Measurements from ENCODE around the gene TRAF3IP1.

The TRAF3IP1 gene

GRCh38 chr2:238336793-238337444 is 16.6 kb downstream of the TRAF3IP1 start:
- H3K4me3 ChIP-seq (ENCODE audit: low read length) = no peak overlapping the region
- no peak overlapping the region for H3K27ac ChIP-seq (ENCODE audit: low read length)
- peaks cover 7% of the 10 kb centered on the region; the same call in 1 of the 2 replicates for H3K36me3 ChIP-seq (ENCODE audit: insufficient read depth, low read depth, low read length)
- H3K27me3 ChIP-seq (ENCODE audit: insufficient read depth, low read length) = no peaks in the 10 kb centered on the region
- H3K9ac ChIP-seq (ENCODE audit: low read depth, low read length) = no peak overlapping the region
- no peaks in the 10 kb centered on the region for H3K4me1 ChIP-seq (ENCODE audit: insufficient read depth, low read length)
- H3K9me3 ChIP-seq (ENCODE audit: insufficient read depth, low read depth, low read length) = no peaks in the 10 kb centered on the region

- H3K4me3 ChIP-seq (ENCODE audit: low read length) = no peak overlapping the region
- H3K27me3 ChIP-seq (ENCODE audit: insufficient read depth, low read length) = no peaks in the 10 kb centered on the region
- peaks cover 7% of the 10 kb centered on the region; the same call in 1 of the 2 replicates for H3K36me3 ChIP-seq (ENCODE audit: insufficient read depth, low read depth, low read length)
- no peaks in the 10 kb centered on the region for H3K4me1 ChIP-seq (ENCODE audit: insufficient read depth, low read length)
- no peaks in the 10 kb centered on the region for H3K9me3 ChIP-seq (ENCODE audit: insufficient read depth, low read depth, low read length)
- no peak overlapping the region for H3K9ac ChIP-seq (ENCODE audit: low read depth, low read length)
- no peak overlapping the region for H3K27ac ChIP-seq (ENCODE audit: low read length)
Measured at GRCh38 chr2:238337846-238338245, 17.5 kb downstream of the TRAF3IP1 start.

- H3K27me3 ChIP-seq (ENCODE audit: insufficient read depth, low read length) = no peaks in the 10 kb centered on the region
- H3K27ac ChIP-seq (ENCODE audit: low read length) = no peak overlapping the region
Measured at GRCh38 chr2:238338710-238339394, 18.5 kb downstream of the TRAF3IP1 start.

GRCh38 chr2:238339395-238339780 is 19.1 kb downstream of the TRAF3IP1 start:
- H3K4me1 ChIP-seq (ENCODE audit: insufficient read depth, low read length) = no peaks in the 10 kb centered on the region
- H3K36me3 ChIP-seq (ENCODE audit: insufficient read depth, low read depth, low read length) = peaks cover 2% of the 10 kb centered on the region; the same call in 1 of the 2 replicates
- H3K27ac ChIP-seq (ENCODE audit: low read length) = no peak overlapping the region
- no peaks in the 10 kb centered on the region for H3K9me3 ChIP-seq (ENCODE audit: insufficient read depth, low read depth, low read length)
- H3K9ac ChIP-seq (ENCODE audit: low read depth, low read length) = no peak overlapping the region
- no peak overlapping the region for H3K4me3 ChIP-seq (ENCODE audit: low read length)
- H3K27me3 ChIP-seq (ENCODE audit: insufficient read depth, low read length) = no peaks in the 10 kb centered on the region

More at GRCh38 chr2:238338710-238339394, 18.5 kb downstream of the TRAF3IP1 start:
- H3K9me3 ChIP-seq (ENCODE audit: insufficient read depth, low read depth, low read length) = no peaks in the 10 kb centered on the region
- no peak overlapping the region for H3K4me3 ChIP-seq (ENCODE audit: low read length)
- H3K4me1 ChIP-seq (ENCODE audit: insufficient read depth, low read length) = no peaks in the 10 kb centered on the region
- peaks cover 7% of the 10 kb centered on the region; the same call in 1 of the 2 replicates for H3K36me3 ChIP-seq (ENCODE audit: insufficient read depth, low read depth, low read length)
- no peak overlapping the region for H3K9ac ChIP-seq (ENCODE audit: low read depth, low read length)

GRCh38 chr2:238339814-238340213 is 19.5 kb downstream of the TRAF3IP1 start:
- H3K36me3 ChIP-seq (ENCODE audit: insufficient read depth, low read depth, low read length) = no peaks in the 10 kb centered on the region
- no peak overlapping the region for H3K9ac ChIP-seq (ENCODE audit: low read depth, low read length)
- no peaks in the 10 kb centered on the region for H3K4me1 ChIP-seq (ENCODE audit: insufficient read depth, low read length)
- H3K27ac ChIP-seq (ENCODE audit: low read length) = no peak overlapping the region
- H3K27me3 ChIP-seq (ENCODE audit: insufficient read depth, low read length) = no peaks in the 10 kb centered on the region
- H3K4me3 ChIP-seq (ENCODE audit: low read length) = no peak overlapping the region
- H3K9me3 ChIP-seq (ENCODE audit: insufficient read depth, low read depth, low read length) = no peaks in the 10 kb centered on the region

GRCh38 chr2:238341536-238341935 is 21.2 kb downstream of the TRAF3IP1 start:
- H3K9ac ChIP-seq (ENCODE audit: low read depth, low read length) = no peak overlapping the region
- no peaks in the 10 kb centered on the region for H3K4me1 ChIP-seq (ENCODE audit: insufficient read depth, low read length)
- no peak overlapping the region for H3K27ac ChIP-seq (ENCODE audit: low read length)
- H3K36me3 ChIP-seq (ENCODE audit: insufficient read depth, low read depth, low read length) = no peaks in the 10 kb centered on the region
- H3K9me3 ChIP-seq (ENCODE audit: insufficient read depth, low read depth, low read length) = no peaks in the 10 kb centered on the region
- no peaks in the 10 kb centered on the region for H3K27me3 ChIP-seq (ENCODE audit: insufficient read depth, low read length)
- no peak overlapping the region for H3K4me3 ChIP-seq (ENCODE audit: low read length)

GRCh38 chr2:238344035-238344434 is 23.7 kb downstream of the TRAF3IP1 start:
- Histone ChIP-seq H3K9ac (ENCODE audit: low read depth, low read length) (no peak overlapping the region), H3K9me3 (ENCODE audit: insufficient read depth, low read depth, low read length) (no peaks in the 10 kb centered on the region), H3K27me3 (ENCODE audit: insufficient read depth, low read length) (no peaks in the 10 kb centered on the region), H3K4me3 (ENCODE audit: low read length) (no peak overlapping the region), H3K36me3 (ENCODE audit: insufficient read depth, low read depth, low read length) (peaks cover 3% of the 10 kb centered on the region; the same call in 1 of the 2 replicates), H3K4me1 (ENCODE audit: insufficient read depth, low read length) (no peaks in the 10 kb centered on the region), H3K27ac (ENCODE audit: low read length) (no peak overlapping the region)

GRCh38 chr2:238344517-238344916 is 24.2 kb downstream of the TRAF3IP1 start:
- Histone ChIP-seq H3K9ac (ENCODE audit: low read depth, low read length) (no peak overlapping the region), H3K9me3 (ENCODE audit: insufficient read depth, low read depth, low read length) (no peaks in the 10 kb centered on the region), H3K27ac (ENCODE audit: low read length) (no peak overlapping the region), H3K4me3 (ENCODE audit: low read length) (no peak overlapping the region), H3K27me3 (ENCODE audit: insufficient read depth, low read length) (no peaks in the 10 kb centered on the region), H3K4me1 (ENCODE audit: insufficient read depth, low read length) (no peaks in the 10 kb centered on the region), H3K36me3 (ENCODE audit: insufficient read depth, low read depth, low read length) (peaks cover 7% of the 10 kb centered on the region; the same call in 1 of the 2 replicates)

GRCh38 chr2:238345297-238345968 is 25.1 kb downstream of the TRAF3IP1 start:
- Histone ChIP-seq H3K27ac (ENCODE audit: low read length) (no peak overlapping the region), H3K4me1 (ENCODE audit: insufficient read depth, low read length) (no peaks in the 10 kb centered on the region), H3K9ac (ENCODE audit: low read depth, low read length) (no peak overlapping the region), H3K27me3 (ENCODE audit: insufficient read depth, low read length) (no peaks in the 10 kb centered on the region), H3K4me3 (ENCODE audit: low read length) (no peak overlapping the region), H3K9me3 (ENCODE audit: insufficient read depth, low read depth, low read length) (no peaks in the 10 kb centered on the region), H3K36me3 (ENCODE audit: insufficient read depth, low read depth, low read length) (peaks cover 8% of the 10 kb centered on the region; the same call in 1 of the 2 replicates)

- H3K9ac ChIP-seq (ENCODE audit: low read depth, low read length) = no peak overlapping the region
- H3K36me3 ChIP-seq (ENCODE audit: insufficient read depth, low read depth, low read length) = peaks cover 8% of the 10 kb centered on the region; the same call in 1 of the 2 replicates
- no peak overlapping the region for H3K27ac ChIP-seq (ENCODE audit: low read length)
- no peaks in the 10 kb centered on the region for H3K4me1 ChIP-seq (ENCODE audit: insufficient read depth, low read length)
- no peaks in the 10 kb centered on the region for H3K27me3 ChIP-seq (ENCODE audit: insufficient read depth, low read length)
- H3K4me3 ChIP-seq (ENCODE audit: low read length) = no peak overlapping the region
- H3K9me3 ChIP-seq (ENCODE audit: insufficient read depth, low read depth, low read length) = no peaks in the 10 kb centered on the region
Measured at GRCh38 chr2:238346544-238346943, 26.2 kb downstream of the TRAF3IP1 start.

GRCh38 chr2:238350150-238350897 is 30.0 kb downstream of the TRAF3IP1 start:
- no peaks in the 10 kb centered on the region for H3K4me1 ChIP-seq (ENCODE audit: insufficient read depth, low read length)
- no peak overlapping the region for H3K9ac ChIP-seq (ENCODE audit: low read depth, low read length)
- no peak overlapping the region for H3K4me3 ChIP-seq (ENCODE audit: low read length)
- H3K36me3 ChIP-seq (ENCODE audit: insufficient read depth, low read depth, low read length) = peaks cover 16% of the 10 kb centered on the region
- H3K9me3 ChIP-seq (ENCODE audit: insufficient read depth, low read depth, low read length) = no peaks in the 10 kb centered on the region
- no peaks in the 10 kb centered on the region for H3K27me3 ChIP-seq (ENCODE audit: insufficient read depth, low read length)
- H3K27ac ChIP-seq (ENCODE audit: low read length) = no peak overlapping the region
